HCT116 (cell line): ENCODE measurements around the gene SLC25A25. TPM values are rescaled to one million over a fixed set of nuclear protein-coding genes. Genes with fewer than 3 reads are reported as not detected.

Source experiments
- ATAC-seq: fragments of 200-7000 bp; cut with Tn5 transposase; 2 replicates; pipeline ENCODE4 v1.9.1; 2020; ENCODE audit warnings: mild to moderate bottlenecking, moderate library complexity
- BruUV-seq: library from RNA; stranded (reverse); fragments of 400-500 nt; replicated peaks from 2 replicates; lab custom pipeline; 2021; lab: Mats Ljungman, UMichigan
- CTCF ChIA-PET: fragments of 300-600 bp; sonication (Branson Sonifier 250); formaldehyde crosslinking; loops from one replicate; lab custom pipeline; 2021; ENCODE audit warnings: antibody characterized with exemption; lab: Charles Lee
- POLR2A ChIA-PET: fragments of 300-600, 350-600 bp; sonication (Branson Sonifier 250); formaldehyde crosslinking; loops from one replicate; lab custom pipeline; 2021; ENCODE audit warnings: antibody characterized with exemption; lab: Charles Lee
- RAD21 ChIA-PET, 2 experiments: fragments of 300-600 bp; sonication (Branson Sonifier 250); formaldehyde crosslinking; loops; one replicate each; lab custom pipeline; 2023; ENCODE audit warnings: low total read pairs in 2 of 2; ENCODE audit not compliant: uncharacterized antibody in 2 of 2, unreplicated experiment in 2 of 2, low non-redundant PET in 1 of 2; lab: Charles Lee
- DNase-seq: peaks from one replicate; pipeline ENCODE4 v3.0.0-alpha.2; 2010; ENCODE audit warnings: low read depth, low spot score
- H2AFZ ChIP-seq: fragments of 200-600 bp; shearing (Covaris generic), sonication (generic); 2 replicates; pipeline ENCODE4 v1.6.1; 2017; ENCODE audit warnings: low read depth, mixed run types, mixed read lengths, antibody characterized with exemption, low read length; ENCODE audit not compliant: poor library complexity, severe bottlenecking
- H3K27ac ChIP-seq: 2 replicates; pipeline ENCODE4 v1.5.1; 2012; ENCODE audit warnings: low read depth, low read length
- H3K27me3 ChIP-seq: fragments of 200-600 bp; sonication (generic); 2 replicates; pipeline ENCODE4 v1.6.1; 2016; ENCODE audit warnings: mixed run types, low read length, mixed read lengths; ENCODE audit not compliant: insufficient read depth
- H3K36me3 ChIP-seq, 2 experiments: fragments of 200-500 bp in 1 of 2; fragments of 200-600 bp in 1 of 2; sonication (Bioruptor generic) in 1 of 2; sonication (generic) in 1 of 2; 2 replicates each; pipeline versions ENCODE4 v1.5.1 to v1.6.1; 2014 to 2016; ENCODE audit warnings: low read length in 2 of 2, inconsistent platforms in 1 of 2, mixed read lengths in 1 of 2, mixed run types in 1 of 2; ENCODE audit not compliant: insufficient read depth in 2 of 2, control insufficient read depth in 1 of 2
- H3K4me1 ChIP-seq, 2 experiments: fragments of 200-600 bp in 1 of 2; sonication (generic) in 1 of 2; 2 replicates each; pipeline versions ENCODE4 v1.5.1 to v1.6.1; 2012 to 2017; ENCODE audit warnings: low read length in 2 of 2, inconsistent platforms in 1 of 2, mild to moderate bottlenecking in 1 of 2, mixed read lengths in 1 of 2, mixed run types in 1 of 2, moderate library complexity in 1 of 2; ENCODE audit not compliant: insufficient read depth in 2 of 2, control insufficient read depth in 1 of 2
- H3K4me2 ChIP-seq: fragments of 200-600 bp; sonication (generic); 2 replicates; pipeline ENCODE4 v1.6.1; 2017; ENCODE audit warnings: mixed run types, low read length, mixed read lengths
- H3K4me3 ChIP-seq, 2 experiments: fragments of 200-600 bp in 1 of 2; sonication (generic) in 1 of 2; replicated peaks in 1 of 2; 2 replicates each; pipeline ENCODE4 v1.5.1; 2011 to 2016; ENCODE audit warnings: low read length in 2 of 2, control low read depth in 1 of 2, low read depth in 1 of 2, mild to moderate bottlenecking in 1 of 2, mixed read lengths in 1 of 2, mixed run types in 1 of 2
- H3K79me2 ChIP-seq: fragments of 200-600 bp; sonication (generic); 2 replicates; pipeline ENCODE4 v1.6.1; 2017; ENCODE audit warnings: mild to moderate bottlenecking, mixed run types, low read length, moderate library complexity, mixed read lengths; ENCODE audit not compliant: insufficient read depth
- H3K9ac ChIP-seq: fragments of 200-600 bp; sonication (generic); 2 replicates; pipeline ENCODE4 v1.6.1; 2016; ENCODE audit warnings: low read length, mixed read lengths
- H3K9me2 ChIP-seq: fragments of 200-600 bp; sonication (generic), shearing (Covaris generic); 2 replicates; pipeline ENCODE4 v1.6.1; 2017; ENCODE audit warnings: mixed run types, mild to moderate bottlenecking, moderate library complexity; ENCODE audit not compliant: insufficient read depth
- H3K9me3 ChIP-seq, 2 experiments: fragments of 200-500 bp in 1 of 2; fragments of 200-600 bp in 1 of 2; sonication (Bioruptor generic) in 1 of 2; sonication (generic) in 1 of 2; 2 replicates each; pipeline ENCODE4 v1.6.1; 2014 to 2017; ENCODE audit warnings: low read length in 2 of 2, mixed read lengths in 2 of 2, inconsistent platforms in 1 of 2, low read depth in 1 of 2, mild to moderate bottlenecking in 1 of 2, mixed run types in 1 of 2, moderate library complexity in 1 of 2; ENCODE audit not compliant: control insufficient read depth in 1 of 2, insufficient read depth in 1 of 2
- H4K20me1 ChIP-seq: fragments of 200-600 bp; sonication (generic), shearing (Covaris generic); 2 replicates; pipeline ENCODE4 v1.6.1; 2017; ENCODE audit warnings: mixed run types, mild to moderate bottlenecking, moderate library complexity; ENCODE audit not compliant: insufficient read depth
- ATF3 ChIP-seq: IDR thresholded peaks from 2 replicates; pipeline ENCODE4 v1.6.1; 2012
- CBX3 ChIP-seq: IDR thresholded peaks from 2 replicates; pipeline ENCODE4 v1.6.1; 2012; ENCODE audit warnings: low read depth
- CEBPB ChIP-seq: IDR thresholded peaks from 2 replicates; pipeline ENCODE4 v1.6.1; 2012; ENCODE audit warnings: low read depth
- EGR1 ChIP-seq: IDR thresholded peaks from 2 replicates; pipeline ENCODE4 v1.6.1; 2012; ENCODE audit warnings: low read depth
- ELF1 ChIP-seq: IDR thresholded peaks from 2 replicates; pipeline ENCODE4 v1.6.1; 2012; ENCODE audit warnings: low read depth, borderline replicate concordance
- EZH2 ChIP-seq: fragments of 200-600 bp; sonication (generic); IDR thresholded peaks from 2 replicates; pipeline ENCODE4 v1.6.1; 2017; ENCODE audit warnings: antibody characterized with exemption, mixed run types
- FOSL1 ChIP-seq: IDR thresholded peaks from 2 replicates; pipeline ENCODE4 v1.6.1; 2012; ENCODE audit warnings: low read depth
- MAX ChIP-seq: IDR thresholded peaks from 2 replicates; pipeline ENCODE4 v1.6.1; 2012
- POLR2A ChIP-seq: IDR thresholded peaks from 2 replicates; pipeline ENCODE4 v1.7.0; 2011; ENCODE audit warnings: borderline replicate concordance; ENCODE audit not compliant: insufficient read depth, insufficient read length; ENCODE audit errors: extremely low read depth
- RAD21 ChIP-seq: IDR thresholded peaks from 2 replicates; pipeline ENCODE4 v1.6.1; 2012; ENCODE audit warnings: low read depth, mild to moderate bottlenecking
- SP1 ChIP-seq: IDR thresholded peaks from 2 replicates; pipeline ENCODE4 v1.6.1; 2012; ENCODE audit warnings: low read depth
- TCF7L2 ChIP-seq: IDR thresholded peaks from 2 replicates; pipeline ENCODE4 v1.7.0; 2011; ENCODE audit warnings: borderline replicate concordance, inconsistent platforms; ENCODE audit not compliant: insufficient read depth, insufficient read length; ENCODE audit errors: extremely low read depth
- YY1 ChIP-seq: IDR thresholded peaks from 2 replicates; pipeline ENCODE4 v1.6.1; 2011; ENCODE audit warnings: low read length, low read depth, moderate library complexity, mild to moderate bottlenecking; ENCODE audit not compliant: insufficient replicate concordance; ENCODE audit errors: extremely low read depth
- ZFX ChIP-seq: fragments of 450-650 bp; IDR thresholded peaks from 2 replicates; pipeline ENCODE4 v1.6.1; 2017
- intact Hi-C: fragments of 100-400 bp; cut with micrococcal nuclease; formaldehyde crosslinking; loops from 2 replicates; pipeline ENCODE4 v1.10.0; 2022
- total RNA-seq: library from RNA; stranded (reverse); gene quantifications from one replicate; pipeline ENCODE4 v1.2.1, GENCODE V29; 2021; ENCODE audit not compliant: unreplicated experiment

SLC25A25 gene
- total RNA-seq, 1 experiment from 2014 or later, result 15.3 TPM

GRCh38 chr9:128089299-128089698 is 21.3 kb downstream of the SLC25A25 start:
- Histone ChIP-seq H4K20me1 (0 out of 2 replicates have a peak, but pooled peaks cover 4% of the 10 kb centered on the region), H3K4me2 (no peak overlapping the region), H3K27ac (no peak overlapping the region), H3K4me1 (peaks cover 8 to 21% of the 10 kb centered on the region in 2 experiments; a peak in 3 of 4 replicates), H3K9me2 (no peaks in the 10 kb centered on the region), H3K79me2 (peaks cover 78% of the 10 kb centered on the region), H3K9ac (no peak overlapping the region), H2AFZ (no peak overlapping the region), H3K4me3 (no peak overlapping the region), H3K36me3 (0 out of 4 replicates have a peak, but pooled peaks cover 0 to 4% of the 10 kb centered on the region in 2 experiments), H3K9me3 (no peaks in the 10 kb centered on the region), H3K27me3 (no peaks in the 10 kb centered on the region)
- POLR2A ChIA-PET, result no interaction called here
- TF ChIP-seq CEBPB, result no peak
- TF ChIP-seq TCF7L2, result no peak
- no peak for TF ChIP-seq POLR2A
- no peak for TF ChIP-seq YY1
- no peak for TF ChIP-seq SP1
- TF ChIP-seq FOSL1, result no peak
- no peak for TF ChIP-seq ZFX
- no peak for TF ChIP-seq CBX3
- no peak for TF ChIP-seq ELF1
- no peak for TF ChIP-seq ATF3
- TF ChIP-seq EZH2, result no peak
- TF ChIP-seq MAX, result no peak
- TF ChIP-seq RAD21, result no peak
- TF ChIP-seq EGR1, result no peak
- RAD21 ChIA-PET, result no interaction called here
- intact Hi-C loops, result no loop called here
- CTCF ChIA-PET, result no interaction called here
- no TSS peak for BruUV-seq
- DNase-seq (no peak), ATAC-seq (no peak)
